ENCODE measurements around the gene GALNT12.

The GALNT12 gene

GRCh38 chr9:98860871-98861293 is 53.4 kb downstream of the GALNT12 start:
- TF ChIP-seq RAD21 (IDR thresholded peaks at IDR 0.05; ENCODE audit: low read depth): peak; percentile 53
- TF ChIP-seq YY1 (IDR thresholded peaks at IDR 0.05; ENCODE audit: low read depth): no peak
- TF ChIP-seq EGR1 (IDR thresholded peaks at IDR 0.05): no peak
- TF ChIP-seq CEBPB (IDR thresholded peaks at IDR 0.05): no peak
- no peak for TF ChIP-seq MAX (IDR thresholded peaks at IDR 0.05)

GRCh38 chr9:98861781-98862504 is 54.5 kb downstream of the GALNT12 start:
- TF ChIP-seq REST (IDR thresholded peaks at IDR 0.05; ENCODE audit: low read depth) (no peak), USF1 (IDR thresholded peaks at IDR 0.05) (no peak), FOXM1 (IDR thresholded peaks at IDR 0.05; ENCODE audit: borderline replicate concordance, low read depth) (no peak), CREB1 (IDR thresholded peaks at IDR 0.05; ENCODE audit: low read depth) (no peak), EGR1 (IDR thresholded peaks at IDR 0.05) (no peak), MAX (IDR thresholded peaks at IDR 0.05) (no peak), NFIC (IDR thresholded peaks at IDR 0.05) (no peak), YY1 (IDR thresholded peaks at IDR 0.05; ENCODE audit: low read depth) (no peak), ZBTB7A (IDR thresholded peaks at IDR 0.05; ENCODE audit: low read depth) (no peak), TAF1 (IDR thresholded peaks at IDR 0.05; ENCODE audit: low read depth) (no peak)

- no peak for TF ChIP-seq YY1 (IDR thresholded peaks at IDR 0.05; ENCODE audit: low read depth)
- TF ChIP-seq EGR1 (IDR thresholded peaks at IDR 0.05): no peak
- no peak for TF ChIP-seq MAX (IDR thresholded peaks at IDR 0.05)
- no peak for TF ChIP-seq RAD21 (IDR thresholded peaks at IDR 0.05; ENCODE audit: low read depth)
- TF ChIP-seq CEBPB (IDR thresholded peaks at IDR 0.05): no peak
- TF ChIP-seq CREB1 (IDR thresholded peaks at IDR 0.05; ENCODE audit: low read depth): no peak
- TF ChIP-seq ZBTB7A (IDR thresholded peaks at IDR 0.05; ENCODE audit: low read depth): no peak
- TF ChIP-seq TEAD4 (IDR thresholded peaks at IDR 0.05): no peak
- TF ChIP-seq USF1 (IDR thresholded peaks at IDR 0.05): no peak
- TF ChIP-seq NFIC (IDR thresholded peaks at IDR 0.05): no peak
- no peak for TF ChIP-seq REST (IDR thresholded peaks at IDR 0.05; ENCODE audit: low read depth)
These were observed 55.5 kb downstream of the GALNT12 start for GRCh38 chr9:98862936-98863335.

- no peak for TF ChIP-seq MAX (IDR thresholded peaks at IDR 0.05)
- no peak for TF ChIP-seq YY1 (IDR thresholded peaks at IDR 0.05; ENCODE audit: low read depth)
- TF ChIP-seq TAF1 (IDR thresholded peaks at IDR 0.05; ENCODE audit: low read depth): no peak
- TF ChIP-seq EGR1 (IDR thresholded peaks at IDR 0.05): no peak
- no peak for TF ChIP-seq TEAD4 (IDR thresholded peaks at IDR 0.05)
- no peak for TF ChIP-seq REST (IDR thresholded peaks at IDR 0.05; ENCODE audit: low read depth)
- no peak for TF ChIP-seq FOXM1 (IDR thresholded peaks at IDR 0.05; ENCODE audit: borderline replicate concordance, low read depth)
- no peak for TF ChIP-seq ZBTB7A (IDR thresholded peaks at IDR 0.05; ENCODE audit: low read depth)
- no peak for TF ChIP-seq CREB1 (IDR thresholded peaks at IDR 0.05; ENCODE audit: low read depth)
- no peak for TF ChIP-seq NFIC (IDR thresholded peaks at IDR 0.05)
- no peak for TF ChIP-seq RAD21 (IDR thresholded peaks at IDR 0.05; ENCODE audit: low read depth)
- no peak for TF ChIP-seq TCF12 (IDR thresholded peaks at IDR 0.05; ENCODE audit: low read depth)
- TF ChIP-seq CEBPB (IDR thresholded peaks at IDR 0.05): no peak
- TF ChIP-seq EP300 (IDR thresholded peaks at IDR 0.05; ENCODE audit: borderline replicate concordance): no peak
- no peak for TF ChIP-seq USF1 (IDR thresholded peaks at IDR 0.05)
These were observed 57.1 kb downstream of the GALNT12 start for GRCh38 chr9:98864281-98865174.
